HG02678 (cell line): Measurements from ENCODE around the gene PSME3IP1.
"Not testable (repeated sequence)": the region's sequence is repeated elsewhere in the genome, so short reads cannot be mapped to it uniquely, and the experiment has no call there.

Source experiments
- ATAC-seq: cut with Tn5 transposase; IDR thresholded peaks from one replicate; pipeline ENCODE4 v1.9.1; 2021; ENCODE audit warnings: mild to moderate bottlenecking, moderate library complexity; ENCODE audit not compliant: unreplicated experiment

The PSME3IP1 gene

DNA sequence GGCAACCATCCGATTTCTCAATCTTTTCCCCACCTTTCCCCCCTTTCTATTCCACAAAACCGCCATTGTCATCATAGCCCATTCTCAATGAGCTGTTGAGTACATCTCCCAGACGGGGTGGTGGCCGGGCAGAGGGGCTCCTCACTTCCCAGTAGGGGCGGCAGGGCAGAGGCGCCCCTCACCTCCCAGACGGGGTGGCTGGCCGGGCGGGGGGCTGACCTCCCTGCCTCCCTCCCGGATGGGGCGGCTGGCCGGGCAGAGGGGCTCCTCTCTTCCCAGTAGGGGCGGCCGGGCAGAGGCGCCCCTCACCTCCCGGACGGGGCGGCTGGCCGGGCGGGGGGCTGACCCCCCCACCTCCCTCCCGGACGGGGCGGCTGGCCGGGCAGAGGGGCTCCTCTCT, 14.5 kb upstream of the PSME3IP1 start:
- ATAC-seq: not testable (repeated sequence)

DNA sequence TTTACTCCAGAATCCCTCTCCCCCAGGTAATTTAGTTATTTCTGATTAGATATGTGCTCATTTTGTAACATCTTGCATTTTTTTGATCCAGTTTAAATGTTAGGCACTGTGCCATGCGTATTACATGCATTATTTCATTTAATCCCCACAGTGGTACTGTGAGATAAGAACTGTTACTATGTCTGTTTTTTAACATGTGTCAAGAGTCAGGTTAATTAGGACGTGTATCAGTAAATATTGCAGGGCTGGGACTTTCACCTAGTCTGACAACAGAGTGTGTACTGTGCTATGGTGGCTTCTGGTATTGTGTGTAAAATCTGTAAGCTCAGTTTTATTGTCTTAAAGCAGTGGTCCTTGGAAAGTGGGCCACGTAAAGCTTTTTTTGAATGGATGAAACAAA, 10.9 kb upstream of the PSME3IP1 start:
- no peak for ATAC-seq

DNA sequence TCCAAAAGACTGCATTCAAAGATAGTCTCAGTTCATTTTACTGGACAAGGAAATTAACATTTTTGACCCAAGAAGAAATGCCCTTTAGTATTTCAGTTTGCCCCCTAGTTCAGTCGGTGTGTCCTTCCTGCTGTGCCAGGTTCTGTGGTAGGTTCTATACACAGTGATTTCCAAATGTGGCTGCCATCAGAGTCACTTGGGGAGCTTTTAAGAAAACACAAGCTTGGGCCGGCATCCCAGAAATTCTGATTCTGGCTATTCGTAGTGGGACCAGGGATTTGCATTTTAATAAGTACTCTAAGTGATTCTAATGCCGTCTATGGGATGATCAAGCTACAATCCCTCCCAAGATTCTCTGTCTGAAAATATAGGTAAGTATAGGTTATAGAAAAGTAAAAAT, 10.4 kb upstream of the PSME3IP1 start:
- no peak for ATAC-seq

DNA sequence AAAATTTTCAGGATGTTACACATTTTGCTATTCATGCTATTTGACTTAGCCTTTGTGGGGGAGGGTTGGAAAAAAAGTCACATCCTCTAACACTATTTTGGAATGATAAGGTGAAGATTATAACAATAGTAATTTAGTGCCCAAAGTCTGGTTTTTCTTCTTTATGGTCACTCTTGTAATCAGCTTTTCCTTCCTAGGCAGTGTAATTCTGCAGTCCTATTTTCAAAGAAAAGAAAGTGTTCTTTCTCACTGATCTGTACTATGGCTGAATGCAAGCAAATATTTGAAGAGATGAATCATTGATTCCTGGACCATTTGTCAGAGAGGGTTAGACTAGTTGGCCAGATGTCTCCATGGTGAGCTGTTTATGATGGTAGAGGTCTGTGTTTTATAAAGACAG, 8.7 kb upstream of the PSME3IP1 start:
- no peak for ATAC-seq

DNA sequence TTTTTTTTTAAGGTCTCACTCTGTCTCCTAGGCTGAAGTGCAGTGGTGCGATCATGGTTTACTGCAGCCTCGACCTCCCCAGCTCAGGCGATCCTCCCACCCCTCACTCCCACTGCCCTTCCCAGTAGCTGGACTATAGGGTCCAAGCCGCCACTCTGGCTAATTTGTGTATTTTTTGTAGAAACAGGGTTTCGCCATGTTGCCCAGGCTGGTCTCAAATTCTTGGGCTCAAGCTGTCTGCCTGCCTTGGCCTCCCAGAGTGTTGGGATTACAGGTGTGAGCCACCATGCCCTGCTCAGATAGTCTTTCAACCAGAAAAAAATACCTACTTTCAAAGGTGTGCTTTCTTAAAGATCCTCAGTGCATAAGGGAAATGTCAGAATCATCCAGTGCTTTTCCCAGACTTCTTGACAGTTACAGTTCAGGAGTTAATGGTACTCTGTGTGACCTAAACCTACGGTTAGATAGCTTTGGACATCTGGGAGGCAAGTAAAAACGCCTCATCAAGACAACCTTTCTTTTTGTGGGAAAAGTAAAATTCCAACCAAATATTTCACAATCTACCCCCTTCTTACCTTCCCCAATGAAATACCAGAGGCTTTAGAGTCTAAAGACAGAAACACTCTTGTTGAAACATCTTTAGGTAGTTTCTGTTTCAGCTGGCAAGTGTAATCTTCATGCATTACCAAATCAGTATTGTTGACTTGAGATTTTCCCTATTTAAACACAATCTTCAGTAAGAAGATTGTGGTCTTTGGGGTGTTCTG, 7.1 kb upstream of the PSME3IP1 start:
- ATAC-seq: no peak

DNA sequence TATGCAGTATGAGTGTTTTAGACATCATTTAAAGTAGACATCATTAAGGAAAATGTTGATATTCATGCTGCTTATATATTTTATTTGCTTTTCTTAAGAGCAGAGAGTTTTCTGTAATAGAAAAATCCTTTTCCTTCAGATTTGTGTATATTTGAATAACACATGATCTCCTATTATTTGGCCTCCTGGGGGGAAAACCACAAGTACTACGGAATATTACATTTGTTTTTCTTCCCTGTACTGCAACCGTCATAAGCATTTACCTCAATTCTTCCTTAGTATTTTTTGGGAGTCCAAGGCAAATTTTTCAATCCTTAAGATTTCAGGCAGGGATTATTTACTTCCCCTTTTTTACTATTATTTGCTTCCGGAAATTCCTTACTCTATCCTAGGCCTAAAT, 6.3 kb upstream of the PSME3IP1 start:
- ATAC-seq: no peak

DNA sequence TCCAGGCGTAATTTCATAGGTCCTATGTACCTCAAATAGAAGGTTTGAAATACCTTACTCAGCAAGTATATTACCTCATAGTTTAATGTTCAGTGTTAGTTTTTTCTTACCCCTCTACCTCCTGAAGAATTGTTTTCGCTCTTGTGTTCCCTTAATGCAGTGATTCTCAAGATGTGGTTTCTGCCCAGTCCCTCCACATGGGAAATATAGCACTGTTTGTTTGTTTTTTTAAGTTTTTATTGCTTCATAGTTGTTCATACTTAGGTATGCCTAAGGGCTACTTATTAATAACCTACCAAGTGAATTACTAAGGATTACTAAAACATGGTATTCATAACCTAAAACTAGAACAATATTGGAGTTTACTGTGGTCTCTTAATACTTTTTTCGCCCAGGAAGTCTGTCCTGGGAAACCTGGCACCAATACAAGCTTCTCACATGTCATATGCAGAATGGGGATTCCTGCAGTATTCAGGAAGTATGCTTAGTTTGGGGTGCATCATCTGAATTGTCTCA, 5.3 kb upstream of the PSME3IP1 start:
- ATAC-seq: no peak

DNA sequence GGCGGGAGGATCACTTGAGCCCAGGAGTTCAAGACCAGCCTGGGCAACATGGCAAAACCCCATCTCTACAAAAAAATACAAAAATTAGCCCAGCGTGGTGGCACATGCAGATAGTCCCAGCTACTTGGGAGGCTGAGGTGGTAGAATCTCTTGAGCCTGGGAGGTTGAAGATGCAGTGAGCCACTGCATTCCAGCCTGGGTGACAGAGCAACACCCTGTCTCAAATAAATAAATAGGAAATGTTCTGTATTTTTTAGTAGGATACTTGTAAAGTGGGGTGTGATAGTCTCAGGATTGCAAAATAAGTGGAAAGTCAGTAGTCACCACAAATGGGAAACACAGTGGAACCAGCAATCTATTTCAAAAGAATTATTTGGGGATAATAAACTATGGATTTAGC, 4.3 kb upstream of the PSME3IP1 start:
- no peak for ATAC-seq

DNA sequence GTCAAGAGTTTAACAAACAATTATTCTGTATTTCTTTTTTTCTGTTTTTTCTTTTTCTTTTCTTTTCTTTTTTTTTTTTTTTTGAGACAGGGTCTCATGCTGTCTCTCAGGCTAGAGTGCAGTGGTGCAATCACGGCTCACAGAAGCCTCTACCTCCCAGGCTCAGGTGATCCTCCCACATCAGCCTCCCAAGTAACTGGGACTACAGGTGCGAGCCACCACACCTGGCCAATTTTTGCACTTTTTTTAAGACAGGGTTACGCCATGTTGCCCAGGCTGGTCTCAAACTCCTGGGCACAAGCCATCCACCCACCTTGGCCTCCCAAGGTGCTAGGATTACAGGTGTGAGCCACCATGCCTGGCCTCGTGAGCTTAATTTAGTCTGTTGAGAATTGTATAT, 3.7 kb upstream of the PSME3IP1 start:
- ATAC-seq: not testable (repeated sequence)

DNA sequence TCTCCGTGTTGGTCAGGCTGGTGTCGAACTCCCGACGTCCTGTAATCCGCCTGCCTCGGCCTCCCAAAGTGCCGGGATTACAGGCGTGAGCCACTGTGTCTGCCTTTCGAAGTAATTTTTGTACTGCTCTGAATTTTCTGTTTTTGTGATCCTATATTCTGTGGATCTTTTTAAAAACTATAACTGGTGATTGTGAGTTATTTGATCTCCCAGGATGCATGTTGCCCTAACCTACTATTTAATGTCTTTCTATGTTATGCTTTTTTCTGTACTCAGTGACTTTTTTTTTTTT, 2.8 kb upstream of the PSME3IP1 start:
- no peak for ATAC-seq

DNA sequence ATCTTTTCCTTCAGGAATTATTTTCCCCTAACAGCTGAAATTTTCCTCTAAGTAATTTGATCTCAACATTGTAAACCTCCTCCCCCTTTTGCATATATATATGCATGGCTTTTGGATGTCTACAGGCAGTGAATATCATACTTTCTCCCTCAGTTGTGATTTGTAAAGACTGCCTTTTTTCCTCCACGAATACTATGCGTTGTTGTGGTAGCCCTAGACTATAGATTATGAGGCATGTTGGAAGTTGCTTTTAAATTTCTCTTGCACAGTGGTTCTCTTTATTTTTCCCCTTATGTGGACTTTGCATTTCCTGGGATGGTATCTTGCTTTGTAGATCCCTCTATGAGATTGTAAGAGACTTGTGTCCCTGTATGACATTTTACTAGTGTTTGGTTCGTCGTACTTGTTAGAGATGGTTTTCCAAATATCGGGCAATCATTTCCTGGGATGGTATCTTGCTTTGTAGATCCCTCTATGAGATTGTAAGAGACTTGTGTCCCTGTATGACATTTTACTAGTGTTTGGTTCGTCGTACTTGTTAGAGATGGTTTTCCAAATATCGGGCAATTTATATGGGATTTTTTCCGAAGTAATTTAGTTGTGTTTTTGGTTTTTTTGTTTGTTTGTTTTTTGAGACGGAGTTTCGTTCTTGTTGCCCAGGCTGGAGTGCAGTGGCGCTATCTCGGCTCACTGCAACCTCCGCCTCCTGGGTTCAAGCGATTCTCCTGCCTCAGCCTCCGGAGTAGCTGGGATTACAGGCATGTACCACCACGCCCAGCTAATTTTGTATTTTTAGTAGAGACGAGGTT, 2.3 kb upstream of the PSME3IP1 start:
- not testable (repeated sequence) for ATAC-seq

DNA sequence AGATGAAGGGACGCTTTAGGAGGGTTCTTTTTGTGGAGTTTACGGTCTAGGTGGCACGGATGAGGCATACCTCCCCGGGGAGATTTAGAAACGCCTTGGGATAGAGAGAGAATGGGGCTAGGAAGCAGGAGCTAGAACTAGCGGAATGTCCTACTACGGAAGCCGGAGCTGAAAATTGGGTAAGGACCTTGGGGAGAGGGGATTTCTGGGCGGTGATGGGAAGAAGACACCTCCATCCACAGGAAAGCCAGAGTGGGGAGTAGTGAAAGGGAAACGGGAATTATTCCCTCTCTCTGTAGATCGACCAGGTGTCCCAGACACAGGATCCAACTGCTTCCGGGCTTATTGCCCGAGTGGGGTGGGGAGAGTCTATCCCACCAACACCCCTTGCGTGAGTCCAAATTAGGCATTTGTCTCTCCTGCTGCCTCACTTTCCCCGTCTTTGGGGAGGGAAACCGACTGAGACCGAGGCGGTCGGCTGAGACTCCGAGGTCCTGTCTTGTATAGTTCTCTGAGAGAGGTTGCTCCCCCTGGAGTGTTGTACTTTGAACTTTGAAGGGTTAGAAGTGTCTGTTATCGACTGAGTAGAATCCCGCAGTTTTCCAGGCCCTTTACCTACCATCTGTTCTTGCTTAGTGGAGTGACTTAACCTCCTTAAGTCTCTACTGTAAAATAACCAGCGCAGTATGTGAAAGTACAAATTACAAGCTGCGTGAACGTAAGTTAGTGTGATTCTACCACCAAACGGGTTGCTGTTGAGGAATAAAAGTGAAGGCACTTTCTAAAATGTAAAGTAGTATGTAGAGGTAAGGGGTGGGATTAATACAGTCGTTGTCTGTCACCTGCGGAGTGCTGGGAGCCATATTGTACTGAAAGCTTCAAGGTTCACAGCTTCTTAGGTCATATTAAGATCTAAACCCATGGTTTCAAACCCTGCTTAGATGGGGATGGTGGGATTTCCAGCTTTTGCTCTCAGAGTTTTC, 1.3 kb upstream of the PSME3IP1 start:
- no peak for ATAC-seq

DNA sequence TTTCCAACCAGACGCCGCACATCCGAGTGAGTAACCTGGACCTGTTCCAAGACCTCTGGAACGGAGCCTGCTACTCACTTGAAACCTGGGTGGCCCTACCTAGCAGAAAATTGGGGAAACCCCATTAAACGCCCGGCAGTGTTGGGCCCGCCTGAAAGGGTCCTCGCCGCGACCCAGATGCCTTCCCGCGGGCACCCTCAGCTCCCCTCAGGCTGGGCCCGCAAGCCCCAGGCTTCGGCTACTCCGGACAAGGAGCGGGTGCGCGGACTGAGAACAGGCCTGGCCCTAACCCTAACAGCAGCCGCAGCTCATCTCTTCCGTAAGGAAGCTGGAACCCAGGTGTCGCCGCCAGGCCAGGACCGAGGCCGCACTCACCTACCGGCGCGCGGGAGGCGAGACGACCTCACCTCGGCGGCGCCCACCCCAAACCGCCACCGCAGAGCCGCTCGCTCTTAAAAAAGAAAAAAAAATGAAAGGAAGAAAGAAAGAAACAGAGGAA, 344 bp downstream of the PSME3IP1 start:
- ATAC-seq: peak; percentile 36

DNA sequence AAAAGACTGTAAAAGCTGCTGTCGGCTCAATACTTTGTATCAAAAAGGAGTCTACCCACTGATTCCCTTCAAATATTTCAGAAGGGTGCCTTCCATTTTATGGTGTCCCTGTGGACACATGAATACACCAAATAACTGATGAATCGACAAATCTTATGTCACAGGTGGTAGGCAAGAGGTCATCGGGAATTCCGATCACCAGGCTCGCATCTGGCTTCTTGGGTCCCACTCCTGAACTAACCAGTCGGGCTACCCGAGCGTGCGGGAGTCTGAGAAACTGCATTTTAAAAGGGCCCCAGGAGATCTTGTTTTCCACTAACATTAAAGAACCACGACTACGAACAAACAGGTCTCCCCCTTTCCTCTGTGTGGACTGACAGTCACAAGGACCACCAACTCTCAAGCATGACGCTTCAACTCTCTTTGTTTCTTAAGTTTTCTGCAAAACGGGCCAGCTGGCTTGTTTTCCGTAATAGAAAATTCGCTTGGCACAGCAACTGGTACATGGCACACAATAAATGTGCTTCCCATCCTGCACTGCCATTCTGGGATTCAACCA, 873 bp downstream of the PSME3IP1 start:
- ATAC-seq: no peak

DNA sequence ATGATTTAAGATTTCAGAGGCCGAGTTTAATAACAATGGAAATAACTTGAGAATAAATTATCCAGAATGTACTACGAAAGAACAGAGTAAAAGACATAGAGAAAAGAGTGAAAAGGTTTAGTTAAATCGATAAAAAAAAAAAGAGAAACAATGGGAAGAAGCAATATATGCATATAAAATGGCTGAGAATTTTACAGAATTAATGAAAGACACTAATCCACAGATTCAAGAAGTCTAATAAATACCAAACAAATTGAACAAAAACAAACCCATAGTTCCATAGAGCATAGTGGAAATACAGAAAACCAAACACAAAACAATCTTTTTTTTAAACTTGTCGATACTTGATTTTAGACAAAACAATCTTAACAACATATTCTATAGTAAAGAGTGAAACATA, 1.7 kb downstream of the PSME3IP1 start:
- ATAC-seq: no peak

DNA sequence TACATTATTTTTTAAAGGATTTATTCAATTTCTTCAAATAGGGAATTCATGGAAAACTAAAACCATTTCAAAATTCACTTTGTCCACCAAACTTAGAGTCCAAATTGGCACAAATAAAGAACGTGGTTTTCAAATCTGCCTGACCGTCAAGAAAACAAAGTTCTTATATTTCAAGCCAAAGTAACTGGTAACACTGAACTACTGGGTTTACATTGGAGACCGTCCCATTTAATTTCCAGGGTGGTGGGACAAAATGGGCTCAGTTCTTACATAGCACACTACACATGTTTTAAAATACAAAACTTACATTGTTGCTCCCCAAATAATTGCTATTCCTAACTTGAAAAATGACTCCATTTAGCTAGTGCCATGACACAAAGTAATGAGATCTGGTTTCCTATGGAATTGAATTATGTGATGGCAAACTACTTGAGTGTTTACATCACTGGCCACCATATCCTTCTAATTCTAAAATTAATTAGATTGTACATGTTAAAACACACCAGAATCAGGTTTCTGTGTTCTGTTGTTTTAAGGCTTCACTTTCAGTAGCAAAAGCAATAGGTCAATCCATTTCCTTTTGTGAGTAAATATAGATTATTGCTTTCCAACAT, 6.5 kb downstream of the PSME3IP1 start:
- no peak for ATAC-seq

DNA sequence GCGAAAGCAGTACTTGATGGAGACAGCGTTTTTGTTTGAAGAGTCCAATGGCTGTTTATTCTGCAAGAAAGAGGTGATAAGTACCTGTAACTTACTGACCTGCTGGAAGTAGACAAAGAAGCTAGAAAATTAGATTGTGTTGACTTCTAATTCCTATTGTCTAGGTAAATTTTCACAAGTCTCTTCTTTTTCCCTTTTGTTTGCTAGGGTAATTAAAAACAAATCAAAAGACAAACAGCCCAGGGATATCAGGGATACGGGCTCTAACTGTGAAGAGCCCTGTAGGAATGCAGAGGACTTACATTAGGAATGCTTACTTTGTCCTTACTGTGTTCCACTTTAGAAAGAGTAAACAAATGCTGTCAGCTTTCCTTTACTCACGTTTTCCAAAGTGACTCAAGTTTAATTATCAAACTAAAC, 7.0 kb downstream of the PSME3IP1 start:
- no peak for ATAC-seq

DNA sequence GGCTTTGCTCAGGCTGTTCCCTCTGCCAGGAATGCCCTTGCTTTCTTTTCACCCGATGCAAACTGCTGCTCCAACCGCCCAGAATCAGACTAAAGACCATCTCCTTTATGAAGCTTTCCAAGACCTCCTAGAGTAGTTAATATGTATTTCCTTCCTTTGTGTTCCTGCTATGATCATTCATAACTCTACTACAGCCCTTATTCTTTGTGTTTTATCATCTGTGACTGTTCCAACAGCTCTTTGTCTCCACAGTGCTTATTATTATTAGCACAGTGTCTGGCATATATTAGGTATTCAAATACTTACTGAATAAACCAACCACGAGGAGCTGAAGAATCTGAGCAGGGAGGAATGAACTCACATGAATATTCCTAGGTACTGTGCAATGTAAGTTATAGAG, 7.6 kb downstream of the PSME3IP1 start:
- no peak for ATAC-seq

DNA sequence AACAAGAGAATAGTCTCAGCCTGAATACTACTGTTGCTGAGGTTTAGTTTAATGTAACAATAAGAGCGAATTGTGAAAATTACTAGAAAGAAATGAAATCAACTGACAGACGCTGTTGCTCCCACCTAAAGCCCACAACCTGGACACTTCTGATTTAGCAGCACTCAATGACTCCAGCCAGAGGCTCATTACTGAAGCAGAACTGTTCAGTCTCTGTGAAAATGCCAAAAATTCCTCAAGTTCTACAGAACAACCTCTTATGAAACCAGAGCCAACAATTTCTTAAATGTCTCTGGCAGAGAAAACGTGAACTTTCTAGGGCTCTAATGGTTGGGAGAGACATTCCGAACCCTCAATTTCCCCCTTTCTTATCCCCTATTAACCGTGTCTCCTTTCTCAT, 9.9 kb downstream of the PSME3IP1 start:
- ATAC-seq: no peak

DNA sequence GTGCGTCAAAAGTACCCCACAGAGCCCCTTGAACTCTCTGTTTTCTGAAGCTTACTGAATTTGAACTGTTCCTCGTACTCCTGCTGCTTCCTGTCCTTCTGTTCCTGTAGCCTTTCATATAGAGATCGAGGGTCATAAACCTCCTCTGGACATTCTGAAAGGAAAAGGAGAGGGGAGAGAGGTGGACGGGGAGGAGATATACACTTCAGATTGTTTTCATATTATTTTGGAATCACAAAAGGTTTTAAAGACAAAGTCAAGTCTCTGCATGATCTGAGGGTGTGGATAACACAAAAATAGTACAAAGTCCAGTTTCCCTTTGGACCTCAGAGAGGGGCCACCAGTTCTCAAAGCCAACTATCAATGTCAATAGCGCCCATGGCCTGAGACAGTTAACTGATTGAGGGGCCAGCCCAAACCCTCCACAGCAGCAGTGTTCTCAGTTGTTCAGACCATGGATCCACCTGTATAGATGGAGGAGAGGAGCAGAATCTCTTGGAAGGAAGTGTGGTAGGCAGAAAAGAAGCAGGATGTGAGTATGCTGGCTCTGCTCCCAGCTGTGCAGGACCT, 13.0 kb downstream of the PSME3IP1 start:
- no peak for ATAC-seq
